Thyroid gland (tissue), 4 donors: ENCODE measurements around the gene AQP2.

Experiments
- POLR2A ChIP-seq, 2 donors: fragments of 450-650 bp; IDR thresholded peaks; one replicate each; pipeline ENCODE4 v1.6.1; 2017; ENCODE audit warnings: antibody characterized with exemption in 2 of 2, mild to moderate bottlenecking in 2 of 2, moderate library complexity in 1 of 2
- TF ChIP-seq, protein P1 (sequence below), 6 experiments: fragments of 200-600 bp in 3 of 6; fragments of 450-650 bp in 3 of 6; sonication (generic) in 3 of 6; IDR thresholded peaks; one replicate each; pipeline ENCODE4 v1.5.1; 2016 to 2019; ENCODE audit warnings: antibody characterized with exemption in 6 of 6, mild to moderate bottlenecking in 2 of 6, inconsistent platforms in 1 of 6, moderate library complexity in 1 of 6

DNA sequence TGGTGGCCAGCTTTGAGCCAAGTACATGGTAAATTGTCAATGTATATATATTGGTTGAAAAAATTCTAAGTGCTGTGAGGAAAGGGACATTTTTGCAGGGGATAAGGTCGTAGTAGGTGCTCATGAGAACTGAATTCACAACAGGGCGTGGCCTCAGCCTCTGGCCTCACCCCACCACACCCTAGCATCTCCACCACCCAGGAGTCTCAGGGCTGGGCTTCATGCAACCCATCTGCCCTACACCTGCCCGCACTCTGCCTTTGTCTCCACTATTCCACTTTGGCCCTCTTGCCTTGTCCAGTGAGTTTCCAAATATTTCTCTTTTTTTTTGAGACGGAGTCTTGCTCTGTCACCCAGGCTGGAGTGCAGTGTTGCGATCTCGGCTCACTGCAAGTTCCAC, 22.1 kb upstream of the AQP2 start:
- TF ChIP-seq, protein P1, sequence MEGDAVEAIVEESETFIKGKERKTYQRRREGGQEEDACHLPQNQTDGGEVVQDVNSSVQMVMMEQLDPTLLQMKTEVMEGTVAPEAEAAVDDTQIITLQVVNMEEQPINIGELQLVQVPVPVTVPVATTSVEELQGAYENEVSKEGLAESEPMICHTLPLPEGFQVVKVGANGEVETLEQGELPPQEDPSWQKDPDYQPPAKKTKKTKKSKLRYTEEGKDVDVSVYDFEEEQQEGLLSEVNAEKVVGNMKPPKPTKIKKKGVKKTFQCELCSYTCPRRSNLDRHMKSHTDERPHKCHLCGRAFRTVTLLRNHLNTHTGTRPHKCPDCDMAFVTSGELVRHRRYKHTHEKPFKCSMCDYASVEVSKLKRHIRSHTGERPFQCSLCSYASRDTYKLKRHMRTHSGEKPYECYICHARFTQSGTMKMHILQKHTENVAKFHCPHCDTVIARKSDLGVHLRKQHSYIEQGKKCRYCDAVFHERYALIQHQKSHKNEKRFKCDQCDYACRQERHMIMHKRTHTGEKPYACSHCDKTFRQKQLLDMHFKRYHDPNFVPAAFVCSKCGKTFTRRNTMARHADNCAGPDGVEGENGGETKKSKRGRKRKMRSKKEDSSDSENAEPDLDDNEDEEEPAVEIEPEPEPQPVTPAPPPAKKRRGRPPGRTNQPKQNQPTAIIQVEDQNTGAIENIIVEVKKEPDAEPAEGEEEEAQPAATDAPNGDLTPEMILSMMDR (IDR thresholded peaks at IDR 0.05), result no peak
- TF ChIP-seq POLR2A (IDR thresholded peaks at IDR 0.05), result no peak
